LoVo (cell line): ENCODE data around the gene CADM4.
"Not testable (repeated sequence)": the region's sequence is repeated elsewhere in the genome, so short reads cannot be mapped to it uniquely, and the experiment has no call there.

Experiments
- DNase-seq: peaks from one replicate; pipeline ENCODE4 v3.0.0-alpha.2; 2016; ENCODE audit warnings: low spot score

Gene CADM4

DNA sequence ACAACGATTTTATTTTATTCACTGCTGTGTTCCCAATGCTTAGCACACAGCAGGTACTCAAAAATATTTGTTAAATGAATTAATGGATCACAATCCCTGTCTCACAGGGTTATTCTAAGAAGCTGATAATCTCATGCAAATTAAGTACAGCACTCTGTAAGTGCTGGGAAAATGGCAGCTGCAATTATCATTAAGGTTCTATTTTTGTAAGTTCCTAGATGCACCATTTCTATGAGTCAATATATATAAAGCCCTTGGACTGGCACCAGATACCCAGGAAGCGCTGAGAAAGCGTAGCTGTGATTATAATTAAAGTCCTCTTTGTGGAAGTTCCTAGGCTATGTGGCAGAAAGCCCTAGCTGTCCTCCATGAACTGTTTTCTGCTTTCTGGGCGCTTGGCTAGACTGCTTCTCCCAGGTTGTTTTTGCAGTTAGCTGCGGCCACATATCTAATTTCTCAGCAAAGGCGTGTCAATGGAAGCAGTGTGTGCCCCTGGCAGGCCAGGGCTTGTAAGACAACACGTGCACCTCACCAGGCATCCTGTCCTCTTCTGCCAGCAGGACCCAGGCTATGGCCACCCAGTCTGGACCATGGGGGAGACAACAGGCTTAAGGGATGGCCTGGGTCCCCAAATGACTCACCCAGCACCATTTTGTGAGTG, 33.0 kb downstream of the CADM4 start:
- DNase-seq = no peak

- DNase-seq = no peak
Measured at GRCh38 chr19:43605875-43606568, 33.6 kb downstream of the CADM4 start.

- DNase-seq = not testable (repeated sequence)
Measured at GRCh38 chr19:43600326-43600725, 39.3 kb downstream of the CADM4 start.

DNA sequence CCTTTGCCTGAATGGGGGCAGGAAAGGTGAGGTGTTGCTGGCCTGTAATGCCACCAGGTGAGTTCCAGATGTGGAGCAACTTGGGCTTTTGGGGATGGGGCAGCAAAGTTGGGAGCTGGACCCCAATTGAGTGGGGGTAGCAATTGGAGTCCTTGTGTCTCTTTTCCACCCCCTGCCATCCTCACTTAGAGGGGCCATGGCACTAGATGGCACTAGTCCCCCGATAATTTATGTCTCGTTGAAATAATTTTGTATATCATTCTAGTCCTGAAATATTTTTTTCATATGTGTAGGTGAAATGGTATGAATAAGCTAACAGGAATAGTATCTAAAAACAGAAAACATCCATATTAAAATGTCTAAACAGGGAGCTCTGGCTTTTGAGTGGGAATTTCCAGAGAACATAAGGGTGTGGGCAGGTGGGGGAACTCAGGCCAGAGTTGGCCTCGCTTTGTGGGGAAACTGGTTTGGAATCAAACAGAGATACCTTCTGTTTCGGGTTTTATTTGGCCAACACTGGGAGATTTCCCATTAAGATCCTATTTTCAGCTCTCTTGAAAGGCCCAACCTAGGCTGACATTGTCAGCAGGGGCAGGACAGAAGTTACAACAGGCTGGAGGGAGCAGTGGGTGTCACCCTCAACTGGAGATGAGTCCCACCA, 39.9 kb downstream of the CADM4 start:
- DNase-seq = no peak

DNA sequence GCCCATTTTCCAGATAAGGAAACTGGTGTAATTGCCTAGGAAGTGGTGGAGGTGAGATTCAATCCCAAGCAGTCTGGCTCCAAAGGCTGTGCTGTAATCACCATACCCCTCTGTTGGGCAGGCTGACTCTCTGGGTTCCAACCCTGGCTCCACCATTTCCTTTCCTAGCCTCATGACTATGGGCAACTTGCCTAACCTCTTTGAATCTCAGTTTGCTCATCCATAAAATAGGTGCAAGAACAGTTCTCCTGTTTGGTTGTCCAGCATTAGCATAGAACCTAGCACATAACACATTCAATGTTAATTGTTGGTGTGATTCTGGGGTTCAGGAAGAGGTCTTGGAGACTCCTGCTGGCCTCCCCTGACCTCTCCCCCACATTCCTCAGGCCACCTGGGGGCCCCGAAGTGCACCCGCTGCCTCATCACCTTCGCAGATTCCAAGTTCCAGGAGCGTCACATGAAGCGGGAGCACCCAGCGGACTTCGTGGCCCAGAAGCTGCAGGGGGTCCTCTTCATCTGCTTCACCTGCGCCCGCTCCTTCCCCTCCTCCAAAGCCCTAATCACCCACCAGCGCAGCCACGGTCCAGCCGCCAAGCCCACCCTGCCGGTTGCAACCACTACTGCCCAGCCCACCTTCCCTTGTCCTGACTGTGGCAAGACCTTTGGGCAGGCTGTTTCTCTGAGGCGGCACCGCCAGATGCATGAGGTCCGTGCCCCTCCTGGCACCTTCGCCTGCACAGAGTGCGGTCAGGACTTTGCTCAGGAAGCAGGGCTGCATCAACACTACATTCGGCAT, 41.0 kb downstream of the CADM4 start:
- DNase-seq = no peak

DNA sequence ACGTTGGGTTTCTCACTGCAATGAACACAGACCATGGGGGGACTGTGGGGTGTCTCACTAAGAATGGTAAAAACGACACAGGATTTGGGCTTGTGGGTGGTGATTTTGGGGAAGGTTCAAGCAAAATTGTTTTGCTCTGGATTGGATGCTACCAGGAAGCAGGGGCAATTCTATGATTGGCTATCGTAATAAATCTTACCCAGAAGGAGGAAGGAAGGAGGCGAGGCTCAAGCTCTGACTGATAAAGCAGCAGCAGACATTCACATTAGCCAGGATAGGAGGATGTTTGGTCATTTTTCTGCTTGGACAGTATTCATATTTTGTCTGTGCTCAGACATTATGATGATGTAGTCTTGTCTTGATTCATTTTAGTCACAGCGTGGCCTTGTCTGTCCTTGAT, 41.8 kb downstream of the CADM4 start:
- DNase-seq = no peak

DNA sequence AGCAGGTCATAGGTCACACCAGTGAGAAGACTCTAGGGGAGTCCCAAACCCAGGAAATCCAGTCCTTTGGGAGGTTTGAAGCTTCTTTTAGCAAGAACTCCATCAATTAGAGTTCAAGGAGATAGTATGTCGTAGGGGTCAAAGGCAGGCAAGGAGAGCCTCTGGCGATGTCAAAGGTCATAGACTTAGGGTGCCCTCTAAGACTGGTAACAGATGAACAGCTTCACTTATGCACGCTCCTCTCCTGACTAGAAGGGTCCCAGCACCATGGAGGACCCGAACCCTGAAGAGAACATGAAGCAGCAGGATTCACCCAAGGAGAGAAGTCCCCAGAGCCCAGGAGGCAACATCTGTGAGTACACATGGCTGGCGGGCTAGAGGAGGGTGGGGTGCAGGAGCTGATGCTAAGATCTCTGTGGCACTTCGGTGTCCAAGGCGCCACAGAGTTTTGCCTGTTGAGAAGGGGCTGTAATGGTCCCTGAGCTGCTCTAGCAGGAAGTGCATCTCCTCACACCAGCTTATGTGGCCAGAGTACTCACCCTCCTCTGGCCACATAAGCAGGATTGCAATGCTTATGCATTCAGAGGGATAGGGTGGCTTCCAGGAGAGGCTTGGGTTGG, 42.7 kb downstream of the CADM4 start:
- no peak for DNase-seq

- DNase-seq = peak; percentile 100
Measured at GRCh38 chr19:43595999-43596841, 43.4 kb downstream of the CADM4 start, which contains the start of the genes IRGQ and ZNF576. TSS of gene IRGQ (minus strand) at chr19:43596134. CDS start at chr19:43595338, 796 bp downstream. TSS of gene ZNF576 (plus strand) at chr19:43596595. CDS start at chr19:43597109, 514 bp downstream.

DNA sequence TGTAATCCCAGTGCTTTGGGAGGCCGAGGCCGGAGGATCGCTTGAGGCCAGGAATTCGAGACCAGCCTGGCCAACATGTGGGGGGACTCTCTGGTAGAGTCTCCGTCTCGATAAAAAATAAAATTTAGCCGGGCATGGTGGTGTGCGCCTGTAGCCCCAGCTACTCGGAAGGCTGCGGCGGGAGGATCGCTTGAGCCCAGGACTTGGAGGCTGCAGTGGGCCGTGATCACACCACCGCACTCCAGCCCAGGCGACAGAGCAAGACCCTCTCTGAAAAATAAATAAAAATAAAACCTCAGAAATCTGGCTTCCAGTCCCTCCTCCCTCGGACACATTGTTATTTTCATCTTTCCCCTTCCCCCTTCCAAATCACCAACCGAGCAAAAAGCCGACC, 44.0 kb downstream of the CADM4 start:
- no peak for DNase-seq

DNA sequence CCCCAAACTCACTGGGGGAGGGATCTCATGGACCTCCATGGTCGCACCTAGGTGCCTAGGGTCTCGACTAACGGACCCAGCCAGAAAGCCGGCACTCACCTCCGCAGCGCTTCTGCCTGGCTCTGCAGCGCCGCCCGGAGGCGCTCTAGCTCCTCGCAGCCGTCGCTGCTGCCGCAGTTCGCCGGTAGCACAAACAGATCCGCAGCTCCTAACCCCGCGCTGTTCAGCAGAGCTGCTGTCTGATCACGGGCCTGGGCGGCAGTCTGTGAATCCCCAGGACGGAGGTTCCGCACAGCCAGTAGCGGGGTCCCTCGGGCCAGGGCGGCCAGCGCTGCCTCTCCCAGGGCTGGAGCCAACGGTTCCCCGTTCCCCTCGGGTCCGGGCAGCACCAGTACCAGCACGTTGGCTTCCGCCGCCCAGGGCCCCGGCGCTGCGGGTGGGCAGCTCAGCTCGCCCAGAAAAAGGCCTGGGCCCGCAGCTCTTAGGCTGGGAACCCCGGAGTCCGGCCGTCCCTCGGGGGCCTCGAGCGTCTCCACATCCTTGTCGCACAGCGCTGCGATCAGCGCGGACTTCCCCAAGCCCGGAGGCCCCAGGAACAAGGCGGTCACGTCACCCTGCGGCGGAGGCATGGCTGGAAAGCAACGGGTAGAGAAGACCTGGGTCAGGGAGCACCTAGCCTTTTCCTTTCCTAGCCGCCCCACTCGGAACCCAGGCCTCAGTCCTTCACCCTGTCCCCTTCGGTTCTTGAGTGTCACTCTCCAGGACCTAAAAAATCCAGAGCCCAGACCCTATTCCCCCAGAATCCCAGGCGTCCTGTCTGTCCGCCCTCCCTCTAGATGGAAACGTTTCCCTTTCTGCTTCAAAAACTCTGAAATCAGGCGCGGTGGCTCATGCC, 44.7 kb downstream of the CADM4 start:
- no peak for DNase-seq

- DNase-seq = no peak
Measured at GRCh38 chr19:43594081-43594697, 45.5 kb downstream of the CADM4 start.

DNA sequence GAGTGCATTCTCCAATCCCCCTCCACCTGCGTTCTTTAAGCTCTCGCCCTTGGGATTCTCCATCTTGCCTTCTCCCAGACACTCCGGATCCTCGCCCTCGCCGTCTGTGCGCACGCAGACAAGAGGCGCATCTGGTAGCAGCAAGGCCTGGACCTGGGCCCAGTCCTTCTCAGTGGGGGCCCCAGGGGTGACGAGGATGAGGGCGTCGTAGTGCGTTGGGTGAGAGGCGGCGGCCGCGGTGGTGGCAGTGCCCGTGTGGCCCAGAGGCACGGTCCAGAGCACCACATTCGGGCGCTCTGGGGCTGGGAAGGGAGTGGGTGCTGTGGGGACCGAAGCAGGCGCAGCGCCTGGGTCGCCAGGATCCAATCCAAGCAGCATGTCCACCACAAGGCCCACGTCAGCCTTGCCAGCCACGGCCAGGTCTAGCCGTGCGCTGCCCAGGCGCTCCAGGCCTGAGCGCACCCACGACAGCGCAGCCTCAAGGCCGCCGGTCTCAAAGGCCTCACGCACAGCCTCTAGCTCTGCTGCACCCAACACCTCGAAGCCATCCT, 46.8 kb downstream of the CADM4 start:
- no peak for DNase-seq

DNA sequence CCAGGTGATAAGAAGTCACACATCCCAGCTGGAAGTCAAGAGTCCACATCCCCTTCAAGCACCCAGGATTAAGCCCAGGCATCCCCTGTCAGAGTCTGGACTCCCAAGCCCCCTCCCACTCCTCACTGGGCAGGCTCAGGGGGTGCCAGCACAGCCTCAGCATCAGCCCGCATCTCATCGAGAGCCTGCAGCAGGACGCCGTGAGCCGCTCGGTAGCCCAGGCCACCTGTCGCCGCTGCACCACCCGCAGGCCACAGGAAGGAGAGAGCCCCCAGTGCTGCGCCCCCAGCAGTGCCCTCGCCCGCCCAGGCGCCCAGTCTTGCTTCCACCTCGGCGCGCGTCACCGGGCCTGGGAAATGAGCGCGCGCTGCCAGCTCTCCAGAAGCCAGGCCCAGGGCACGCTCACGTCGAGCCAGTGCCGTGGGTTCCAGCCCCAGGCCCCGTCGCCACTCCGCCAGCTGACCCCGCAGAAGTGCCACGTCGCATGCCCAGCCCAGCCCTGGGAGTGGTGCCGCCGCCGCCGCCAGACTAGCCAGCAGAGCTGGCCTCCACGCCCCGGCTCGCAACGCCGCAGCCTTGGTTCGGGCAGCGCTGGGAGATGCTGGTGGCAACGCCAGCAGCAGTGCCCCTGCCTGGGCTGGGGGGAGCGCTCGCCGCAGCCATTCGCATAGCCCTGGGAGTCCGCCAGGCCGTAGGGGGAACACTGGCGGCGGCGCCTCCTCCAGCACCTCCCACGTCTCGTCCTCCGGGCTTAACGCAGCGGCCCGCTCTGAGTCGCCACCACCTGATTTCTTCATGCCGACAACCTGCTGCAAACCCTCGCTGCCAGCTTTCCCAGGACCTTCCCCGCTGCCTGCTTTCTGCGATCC, 47.5 kb downstream of the CADM4 start:
- no peak for DNase-seq

- DNase-seq = no peak
Measured at GRCh38 chr19:43589678-43590077, 50.0 kb downstream of the CADM4 start.

- no peak for DNase-seq
Measured at GRCh38 chr19:43589277-43589676, 50.4 kb downstream of the CADM4 start.

- DNase-seq = not testable (repeated sequence)
Measured at GRCh38 chr19:43587029-43587428, 52.6 kb downstream of the CADM4 start.

- DNase-seq = no peak
Measured at GRCh38 chr19:43586346-43586745, 53.3 kb downstream of the CADM4 start.

DNA sequence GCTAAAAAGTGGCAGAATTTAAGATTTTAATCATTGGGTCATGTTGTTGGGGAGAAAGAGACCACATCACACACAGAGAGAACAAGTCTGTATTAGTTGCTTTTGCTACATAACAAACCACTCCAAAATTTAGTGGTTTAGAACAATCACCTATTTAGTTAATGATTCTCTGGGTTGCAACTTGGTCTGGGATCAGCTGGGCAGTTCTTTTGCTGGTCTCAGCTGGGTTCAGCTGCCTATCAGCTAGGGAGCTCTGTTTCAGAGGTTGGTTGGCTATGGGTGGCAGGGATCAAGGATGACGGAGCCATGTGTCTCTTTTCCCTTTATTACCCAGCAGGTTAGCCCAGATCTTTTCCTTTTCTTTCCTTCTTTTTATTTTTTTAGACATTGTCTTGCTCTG, 55.2 kb downstream of the CADM4 start:
- no peak for DNase-seq
